DND-41 (cell line): ENCODE data around the gene COL23A1.

Experiments
- ATAC-seq: fragments of 200-7000 bp; cut with Tn5 transposase; 3 replicates; pipeline ENCODE4 v1.9.1; 2021; ENCODE audit warnings: low read depth; ENCODE audit not compliant: insufficient read depth
- DNase-seq: peaks from one replicate; pipeline ENCODE4 v3.0.0-alpha.2; 2020
- H2AFZ ChIP-seq: 2 replicates; pipeline ENCODE4 v1.6.0; 2012; ENCODE audit warnings: low read depth, low read length
- H3K27ac ChIP-seq: 2 replicates; pipeline ENCODE4 v1.5.1; 2012; ENCODE audit warnings: low read length, inconsistent platforms
- H3K27me3 ChIP-seq: fragments of 200-600 bp; sonication (generic); 2 replicates; pipeline ENCODE4 v1.6.0; 2012; ENCODE audit warnings: low read length, mild to moderate bottlenecking, inconsistent platforms; ENCODE audit not compliant: insufficient read depth, poor library complexity
- H3K36me3 ChIP-seq: 2 replicates; pipeline ENCODE4 v1.5.1; 2012; ENCODE audit warnings: low read length, inconsistent platforms; ENCODE audit not compliant: insufficient read depth
- H3K4me1 ChIP-seq: 2 replicates; pipeline ENCODE4 v1.5.1; 2012; ENCODE audit warnings: mild to moderate bottlenecking, low read length; ENCODE audit not compliant: insufficient read depth
- H3K4me2 ChIP-seq: 2 replicates; pipeline ENCODE4 v1.6.0; 2012; ENCODE audit warnings: mild to moderate bottlenecking, moderate library complexity, low read length, inconsistent platforms; ENCODE audit not compliant: insufficient read depth
- H3K4me3 ChIP-seq, 2 experiments: fragments of 200-600 bp in 1 of 2; shearing (Covaris generic) in 1 of 2; 2 replicates each; pipeline ENCODE4 v1.5.1; 2012 to 2016; ENCODE audit warnings: inconsistent platforms in 2 of 2, low read length in 2 of 2, mild to moderate bottlenecking in 2 of 2, low read depth in 1 of 2, moderate library complexity in 1 of 2
- H3K79me2 ChIP-seq: 2 replicates; pipeline ENCODE4 v1.6.0; 2012; ENCODE audit warnings: low read length, inconsistent platforms; ENCODE audit not compliant: insufficient read depth
- H3K9ac ChIP-seq: 2 replicates; pipeline ENCODE4 v1.6.0; 2012; ENCODE audit warnings: low read depth, mild to moderate bottlenecking, inconsistent platforms, low read length, moderate library complexity
- H3K9me3 ChIP-seq: 2 replicates; pipeline ENCODE4 v1.5.1; 2012; ENCODE audit warnings: low read length, moderate library complexity, mild to moderate bottlenecking, inconsistent platforms; ENCODE audit not compliant: insufficient read depth, severe bottlenecking
- H4K20me1 ChIP-seq: 2 replicates; pipeline ENCODE4 v1.6.0; 2012; ENCODE audit warnings: low read length; ENCODE audit not compliant: insufficient read depth
- CTCF ChIP-seq: IDR thresholded peaks from 2 replicates; pipeline ENCODE4 v1.5.1; 2012; ENCODE audit warnings: borderline replicate concordance, low read length, moderate library complexity, mild to moderate bottlenecking; ENCODE audit not compliant: poor library complexity, severe bottlenecking; ENCODE audit errors: extremely low read depth
- EZH2 ChIP-seq: IDR thresholded peaks from 3 replicates; pipeline ENCODE4 v1.6.1; 2012; ENCODE audit warnings: borderline replicate concordance, low read depth, mild to moderate bottlenecking, moderate library complexity, low read length, inconsistent platforms; ENCODE audit not compliant: severe bottlenecking

Gene COL23A1

DNA sequence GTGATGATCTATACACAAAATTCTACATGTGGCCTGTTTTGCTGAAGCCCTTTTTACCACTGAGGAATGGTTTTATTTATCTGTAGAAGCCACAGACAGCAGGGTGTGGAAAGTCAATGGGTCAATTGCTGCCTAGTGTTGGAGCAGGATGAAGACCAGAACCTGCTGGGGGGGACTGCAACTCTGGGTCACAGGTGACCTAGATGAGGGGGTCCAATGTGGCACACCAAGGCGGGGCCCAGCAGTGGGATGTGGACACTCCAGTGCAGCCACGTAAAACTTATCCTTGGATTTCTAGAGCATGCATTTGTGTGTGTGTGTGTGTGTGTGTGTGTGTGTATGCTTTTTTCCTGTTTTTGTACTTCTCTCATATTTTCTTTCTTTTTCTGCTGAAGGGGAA is 210.1 kb downstream of the COL23A1 start:
- no peaks in the 10 kb centered on the region for H3K36me3 ChIP-seq
- no peak for DNase-seq
- ATAC-seq = no peak
- no peaks in the 10 kb centered on the region for H3K27me3 ChIP-seq
- no peak overlapping the region for H3K9ac ChIP-seq
- TF ChIP-seq CTCF (no peak), EZH2 (no peak)
- no peak overlapping the region for H3K27ac ChIP-seq
- H3K9me3 ChIP-seq = no peaks in the 10 kb centered on the region
- no peak overlapping the region for H3K4me2 ChIP-seq
- H3K4me3 ChIP-seq = no peak overlapping the region
- no peaks in the 10 kb centered on the region for H3K79me2 ChIP-seq
- H2AFZ ChIP-seq = no peak overlapping the region
- no peaks in the 10 kb centered on the region for H4K20me1 ChIP-seq
- peaks cover 8% of the 10 kb centered on the region for H3K4me1 ChIP-seq

- DNase-seq (no peak), ATAC-seq (no peak)
- no peaks in the 10 kb centered on the region for H4K20me1 ChIP-seq
- no peaks in the 10 kb centered on the region for H3K27me3 ChIP-seq
- no peaks in the 10 kb centered on the region for H3K9me3 ChIP-seq
- TF ChIP-seq CTCF (no peak), EZH2 (no peak)
- no peaks in the 10 kb centered on the region for H3K79me2 ChIP-seq
- H3K4me1 ChIP-seq = no peaks in the 10 kb centered on the region
- no peaks in the 10 kb centered on the region for H3K36me3 ChIP-seq
- no peak overlapping the region for H3K4me3 ChIP-seq
- no peak overlapping the region for H3K9ac ChIP-seq
- H2AFZ ChIP-seq = no peak overlapping the region
- no peak overlapping the region for H3K27ac ChIP-seq
- no peak overlapping the region for H3K4me2 ChIP-seq
Observed at GRCh38 chr5:178378527-178379484, 211.4 kb downstream of the COL23A1 start.

DNA sequence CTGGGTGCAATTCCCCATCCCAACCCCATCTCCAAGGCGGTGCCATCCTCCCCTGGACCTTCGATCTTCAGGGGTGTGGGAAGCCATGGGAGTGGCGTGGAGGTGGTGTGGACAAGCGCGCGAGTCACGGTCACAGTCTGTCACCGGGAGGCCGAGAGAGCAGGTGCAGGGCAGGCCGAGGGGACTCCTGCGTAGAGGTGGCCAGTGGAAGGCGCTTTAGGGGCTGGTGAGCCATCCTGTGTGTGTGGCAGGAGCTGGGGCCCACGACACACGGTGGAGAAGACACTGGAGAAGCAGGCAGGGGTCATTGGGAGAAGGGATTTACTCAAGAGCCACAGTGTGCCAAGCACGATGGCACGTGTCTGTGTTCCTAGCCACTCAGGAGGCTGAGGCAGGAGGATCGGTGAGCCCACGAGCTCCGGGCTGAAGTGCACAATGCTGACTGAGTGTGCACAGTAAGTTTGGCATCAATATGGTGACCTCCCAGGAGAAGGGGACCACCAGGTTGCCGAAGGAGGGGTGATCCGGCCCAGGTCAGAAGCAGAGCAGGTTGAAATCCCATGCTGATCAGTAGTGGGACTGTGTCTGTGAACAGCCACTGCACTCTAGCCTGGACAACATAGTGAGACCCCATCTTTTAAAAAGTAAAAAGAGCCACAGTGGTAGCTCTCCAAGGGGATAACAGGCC is 212.5 kb downstream of the COL23A1 start:
- Histone ChIP-seq H2AFZ (no peak overlapping the region), H3K79me2 (no peaks in the 10 kb centered on the region), H3K36me3 (no peaks in the 10 kb centered on the region), H3K27me3 (no peaks in the 10 kb centered on the region), H3K9me3 (no peaks in the 10 kb centered on the region), H4K20me1 (no peaks in the 10 kb centered on the region), H3K9ac (no peak overlapping the region), H3K4me1 (no peaks in the 10 kb centered on the region), H3K4me2 (no peak overlapping the region), H3K4me3 (no peak overlapping the region), H3K27ac (no peak overlapping the region)
- DNase-seq (no peak), ATAC-seq (no peak)
- no peak for TF ChIP-seq EZH2
- no peak for TF ChIP-seq CTCF
